Measurements from ENCODE around the gene ETS1.

ETS1 gene

DNA sequence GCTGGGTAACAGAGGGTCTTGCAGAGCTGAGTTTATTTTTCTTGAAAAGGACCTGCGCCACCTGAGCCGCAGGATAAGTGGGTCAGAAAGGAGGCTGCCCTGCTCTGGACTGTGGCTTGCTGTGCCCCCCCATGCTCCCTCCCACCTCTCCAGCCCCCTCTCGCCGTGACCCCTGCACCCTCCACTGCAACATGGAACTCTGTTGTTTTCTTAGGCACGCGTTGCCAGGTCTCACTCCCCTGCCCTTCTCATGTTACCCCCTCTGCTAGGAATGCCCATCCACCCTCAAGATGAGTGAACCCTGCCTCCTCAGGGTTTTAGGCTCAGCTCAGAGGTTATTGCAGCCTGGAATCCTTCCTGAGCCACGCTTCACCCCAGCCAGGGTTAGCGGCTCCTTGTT, 10.8 kb downstream of the ETS1 start:
- Histone ChIP-seq H3K27me3 (ENCODE audit: insufficient read depth, poor library complexity, severe bottlenecking) (no peaks in the 10 kb centered on the region), H3K27ac (replicated peaks) (peak overlapping the region; percentile 68), H3K4me3 (replicated peaks; ENCODE audit: insufficient read depth, low read length) (no peak overlapping the region)
- TF ChIP-seq SPI1 (IDR thresholded peaks at IDR 0.05; ENCODE audit: borderline replicate concordance, low read depth) (no peak), GABPA (IDR thresholded peaks at IDR 0.05; ENCODE audit: low read depth) (no peak), POLR2AphosphoS5 (IDR thresholded peaks at IDR 0.05; ENCODE audit: low read depth) (no peak)
- TF ChIP-seq, protein P1, sequence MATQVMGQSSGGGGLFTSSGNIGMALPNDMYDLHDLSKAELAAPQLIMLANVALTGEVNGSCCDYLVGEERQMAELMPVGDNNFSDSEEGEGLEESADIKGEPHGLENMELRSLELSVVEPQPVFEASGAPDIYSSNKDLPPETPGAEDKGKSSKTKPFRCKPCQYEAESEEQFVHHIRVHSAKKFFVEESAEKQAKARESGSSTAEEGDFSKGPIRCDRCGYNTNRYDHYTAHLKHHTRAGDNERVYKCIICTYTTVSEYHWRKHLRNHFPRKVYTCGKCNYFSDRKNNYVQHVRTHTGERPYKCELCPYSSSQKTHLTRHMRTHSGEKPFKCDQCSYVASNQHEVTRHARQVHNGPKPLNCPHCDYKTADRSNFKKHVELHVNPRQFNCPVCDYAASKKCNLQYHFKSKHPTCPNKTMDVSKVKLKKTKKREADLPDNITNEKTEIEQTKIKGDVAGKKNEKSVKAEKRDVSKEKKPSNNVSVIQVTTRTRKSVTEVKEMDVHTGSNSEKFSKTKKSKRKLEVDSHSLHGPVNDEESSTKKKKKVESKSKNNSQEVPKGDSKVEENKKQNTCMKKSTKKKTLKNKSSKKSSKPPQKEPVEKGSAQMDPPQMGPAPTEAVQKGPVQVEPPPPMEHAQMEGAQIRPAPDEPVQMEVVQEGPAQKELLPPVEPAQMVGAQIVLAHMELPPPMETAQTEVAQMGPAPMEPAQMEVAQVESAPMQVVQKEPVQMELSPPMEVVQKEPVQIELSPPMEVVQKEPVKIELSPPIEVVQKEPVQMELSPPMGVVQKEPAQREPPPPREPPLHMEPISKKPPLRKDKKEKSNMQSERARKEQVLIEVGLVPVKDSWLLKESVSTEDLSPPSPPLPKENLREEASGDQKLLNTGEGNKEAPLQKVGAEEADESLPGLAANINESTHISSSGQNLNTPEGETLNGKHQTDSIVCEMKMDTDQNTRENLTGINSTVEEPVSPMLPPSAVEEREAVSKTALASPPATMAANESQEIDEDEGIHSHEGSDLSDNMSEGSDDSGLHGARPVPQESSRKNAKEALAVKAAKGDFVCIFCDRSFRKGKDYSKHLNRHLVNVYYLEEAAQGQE (IDR thresholded peaks at IDR 0.05; ENCODE audit: insufficient replicate concordance, low read depth), result no peak
- TF ChIP-seq, protein P2, sequence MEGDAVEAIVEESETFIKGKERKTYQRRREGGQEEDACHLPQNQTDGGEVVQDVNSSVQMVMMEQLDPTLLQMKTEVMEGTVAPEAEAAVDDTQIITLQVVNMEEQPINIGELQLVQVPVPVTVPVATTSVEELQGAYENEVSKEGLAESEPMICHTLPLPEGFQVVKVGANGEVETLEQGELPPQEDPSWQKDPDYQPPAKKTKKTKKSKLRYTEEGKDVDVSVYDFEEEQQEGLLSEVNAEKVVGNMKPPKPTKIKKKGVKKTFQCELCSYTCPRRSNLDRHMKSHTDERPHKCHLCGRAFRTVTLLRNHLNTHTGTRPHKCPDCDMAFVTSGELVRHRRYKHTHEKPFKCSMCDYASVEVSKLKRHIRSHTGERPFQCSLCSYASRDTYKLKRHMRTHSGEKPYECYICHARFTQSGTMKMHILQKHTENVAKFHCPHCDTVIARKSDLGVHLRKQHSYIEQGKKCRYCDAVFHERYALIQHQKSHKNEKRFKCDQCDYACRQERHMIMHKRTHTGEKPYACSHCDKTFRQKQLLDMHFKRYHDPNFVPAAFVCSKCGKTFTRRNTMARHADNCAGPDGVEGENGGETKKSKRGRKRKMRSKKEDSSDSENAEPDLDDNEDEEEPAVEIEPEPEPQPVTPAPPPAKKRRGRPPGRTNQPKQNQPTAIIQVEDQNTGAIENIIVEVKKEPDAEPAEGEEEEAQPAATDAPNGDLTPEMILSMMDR (IDR thresholded peaks at IDR 0.05; ENCODE audit: insufficient read depth, low read length), result no peak
- DNase-seq (ENCODE audit: low read depth in 1 of 2, low spot score in 1 of 2), result no peak

DNA sequence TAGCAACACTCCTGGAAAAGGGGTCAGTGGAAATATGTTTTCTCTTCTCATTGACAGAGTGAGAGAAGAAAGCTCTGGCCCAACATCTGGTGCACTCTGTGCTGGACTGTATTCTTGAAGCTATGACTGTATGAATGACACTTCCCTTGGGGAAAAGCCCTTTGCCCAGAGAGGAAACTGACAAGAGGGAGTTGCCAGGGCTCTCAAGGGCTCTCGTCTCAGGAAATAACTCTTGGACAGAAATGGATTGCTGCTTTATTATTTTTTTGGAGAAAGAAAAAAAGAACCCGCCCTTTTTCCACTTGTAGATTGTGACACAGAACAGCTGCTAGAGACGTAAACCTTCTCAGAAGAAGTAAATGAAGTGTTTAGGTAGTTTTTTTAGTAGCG, 11.4 kb downstream of the ETS1 start:
- Histone ChIP-seq H3K4me3 (replicated peaks; ENCODE audit: insufficient read depth, low read length) (no peak overlapping the region), H3K27ac (replicated peaks) (peak overlapping the region; percentile 68), H3K27me3 (ENCODE audit: insufficient read depth, poor library complexity, severe bottlenecking) (no peaks in the 10 kb centered on the region)
- TF ChIP-seq GABPA (IDR thresholded peaks at IDR 0.05; ENCODE audit: low read depth) (no peak), POLR2AphosphoS5 (IDR thresholded peaks at IDR 0.05; ENCODE audit: low read depth) (no peak), SPI1 (IDR thresholded peaks at IDR 0.05; ENCODE audit: borderline replicate concordance, low read depth) (no peak)
- TF ChIP-seq, protein P2 (IDR thresholded peaks at IDR 0.05; ENCODE audit: insufficient read depth, low read length), result no peak
- TF ChIP-seq, protein P1 (IDR thresholded peaks at IDR 0.05; ENCODE audit: insufficient replicate concordance, low read depth), result no peak
- peak in 1 of 2 experiments; percentile 27 for DNase-seq (ENCODE audit: low read depth in 1 of 2, low spot score in 1 of 2)

DNA sequence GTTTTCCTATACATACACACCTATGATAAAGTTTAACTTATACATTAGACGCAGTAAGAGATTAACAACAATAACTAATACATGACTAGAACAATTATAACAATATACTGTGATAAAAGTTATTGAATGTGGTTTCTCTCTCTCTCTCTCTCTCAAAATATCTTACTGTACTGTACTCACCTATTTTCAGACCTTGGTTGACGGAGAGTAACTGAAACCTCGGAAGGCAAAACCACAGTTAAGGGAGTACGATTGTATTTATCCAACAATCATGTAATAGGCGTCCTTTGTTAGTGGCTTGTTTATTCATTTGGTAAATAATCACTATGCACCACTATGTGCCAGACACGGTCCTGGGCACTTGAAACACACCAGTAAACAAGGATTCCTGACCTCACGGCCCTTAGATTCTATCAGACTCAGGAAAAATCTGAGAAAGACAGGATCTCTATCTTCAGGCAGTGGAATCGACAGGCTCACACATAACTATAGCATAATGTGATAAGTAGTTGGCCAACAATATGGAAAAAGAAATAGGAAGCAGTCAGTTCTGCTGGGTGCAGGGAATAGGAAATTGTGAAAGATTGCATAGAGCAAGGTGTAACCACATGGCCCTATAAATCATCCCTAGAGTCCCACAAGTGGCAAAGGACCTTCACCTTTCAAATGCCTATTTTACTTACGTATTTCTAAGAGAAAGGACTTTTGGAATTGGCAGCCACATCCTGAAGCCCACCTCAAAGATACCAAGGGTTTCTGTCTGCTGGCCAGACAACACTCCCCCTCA, 12.0 kb downstream of the ETS1 start:
- no peak overlapping the region for H3K4me3 ChIP-seq (replicated peaks; ENCODE audit: insufficient read depth, low read length)
- peak; percentile 42 to 47 for DNase-seq (ENCODE audit: low read depth in 1 of 2, low spot score in 1 of 2)
- H3K27me3 ChIP-seq (ENCODE audit: insufficient read depth, poor library complexity, severe bottlenecking), result no peaks in the 10 kb centered on the region
- H3K27ac ChIP-seq (replicated peaks), result peak overlapping the region; percentile 68
- TF ChIP-seq, protein P2 (IDR thresholded peaks at IDR 0.05; ENCODE audit: insufficient read depth, low read length), result no peak
- no peak for TF ChIP-seq SPI1 (IDR thresholded peaks at IDR 0.05; ENCODE audit: borderline replicate concordance, low read depth)
- TF ChIP-seq, protein P1 (IDR thresholded peaks at IDR 0.05; ENCODE audit: insufficient replicate concordance, low read depth), result no peak
- TF ChIP-seq GABPA (IDR thresholded peaks at IDR 0.05; ENCODE audit: low read depth), result no peak
- no peak for TF ChIP-seq POLR2AphosphoS5 (IDR thresholded peaks at IDR 0.05; ENCODE audit: low read depth)

Measured in HL-60 (cell line).